Stimulated activated CD8-positive, alpha-beta memory T cell treated with anti-CD3 and anti-CD28 coated beads, Interleukin-15, amount 100 ng/mL, for 24 hours (primary cell): ENCODE results near the gene CHPT1.
"Not testable (repeated sequence)": the region's sequence is repeated elsewhere in the genome, so short reads cannot be mapped to it uniquely, and the experiment has no call there.

ENCODE experiments used
- DNase-seq: peaks from one replicate; pipeline ENCODE4 v3.0.0-alpha.2; 2020; ENCODE audit warnings: low read depth

CHPT1 gene

GRCh38 chr12:101722392-101722791 is 25.0 kb downstream of the CHPT1 start:
- no peak for DNase-seq

- DNase-seq = no peak
Observed at GRCh38 chr12:101727098-101727497, 29.7 kb downstream of the CHPT1 start.

GRCh38 chr12:101729842-101730241 is 32.4 kb downstream of the CHPT1 start:
- no peak for DNase-seq

- no peak for DNase-seq
Observed at GRCh38 chr12:101732318-101732717, 34.9 kb downstream of the CHPT1 start.

- no peak for DNase-seq
Observed at GRCh38 chr12:101733166-101733565, 35.7 kb downstream of the CHPT1 start.

- not testable (repeated sequence) for DNase-seq
Observed at GRCh38 chr12:101734482-101734881, 37.0 kb downstream of the CHPT1 start.

- no peak for DNase-seq
Observed at GRCh38 chr12:101737476-101737875, 40.0 kb downstream of the CHPT1 start.

GRCh38 chr12:101738920-101739665 is 41.7 kb downstream of the CHPT1 start, which contains the start of gene SYCP3:
Gene SYCP3 (minus strand): TSS chr12:101739462. CDS start chr12:101737935, 1,527 bp downstream.
- DNase-seq = no peak

GRCh38 chr12:101740566-101740965 is 43.1 kb downstream of the CHPT1 start:
- DNase-seq = no peak

GRCh38 chr12:101740980-101741379 is 43.5 kb downstream of the CHPT1 start:
- DNase-seq = no peak

GRCh38 chr12:101743242-101743641 is 45.8 kb downstream of the CHPT1 start:
- DNase-seq = no peak

GRCh38 chr12:101743724-101744472 is 46.5 kb downstream of the CHPT1 start:
- no peak for DNase-seq

GRCh38 chr12:101745481-101745880 is 48.0 kb downstream of the CHPT1 start:
- no peak for DNase-seq

- no peak for DNase-seq
Observed at GRCh38 chr12:101746196-101746595, 48.8 kb downstream of the CHPT1 start.

- DNase-seq = no peak
Observed at GRCh38 chr12:101746661-101747060, 49.2 kb downstream of the CHPT1 start.

- DNase-seq = no peak
Observed at GRCh38 chr12:101747697-101748096, 50.3 kb downstream of the CHPT1 start.

GRCh38 chr12:101748907-101749306 is 51.5 kb downstream of the CHPT1 start:
- no peak for DNase-seq

- DNase-seq = no peak
Observed at GRCh38 chr12:101749657-101750056, 52.2 kb downstream of the CHPT1 start.

- no peak for DNase-seq
Observed at GRCh38 chr12:101750152-101750551, 52.7 kb downstream of the CHPT1 start.

- no peak for DNase-seq
Observed at GRCh38 chr12:101759396-101760047, 62.1 kb downstream of the CHPT1 start.

GRCh38 chr12:101761350-101761749 is 63.9 kb downstream of the CHPT1 start:
- DNase-seq = no peak

GRCh38 chr12:101761781-101762180 is 64.3 kb downstream of the CHPT1 start:
- DNase-seq = no peak
